Spinal cord (tissue), 10 donors: ENCODE results near the gene TMEM203. TPM values are rescaled to one million over a fixed set of nuclear protein-coding genes. Genes with fewer than 3 reads are reported as not detected.

ENCODE experiments used
- DNase-seq, 6 donors: peaks; one replicate each; pipeline versions ENCODE4 v3.0.0 to v3.0.0-alpha.2; 2013 to 2015; ENCODE audit warnings: low spot score in 6 of 6, low read depth in 4 of 6
- H3K27ac ChIP-seq: one replicate; pipeline ENCODE4 v1.5.1; 2013; ENCODE audit warnings: low read depth, low read length, control low read depth
- H3K27me3 ChIP-seq: one replicate; pipeline ENCODE4 v1.6.1; 2013; ENCODE audit warnings: low read length; ENCODE audit not compliant: control insufficient read depth, insufficient read depth
- H3K36me3 ChIP-seq: one replicate; pipeline ENCODE4 v1.6.1; 2013; ENCODE audit warnings: low read length; ENCODE audit not compliant: control insufficient read depth, insufficient read depth
- H3K4me1 ChIP-seq: one replicate; pipeline ENCODE4 v1.6.1; 2013; ENCODE audit warnings: low read length; ENCODE audit not compliant: control insufficient read depth, insufficient read depth
- H3K4me3 ChIP-seq: one replicate; pipeline ENCODE4 v1.5.1; 2013; ENCODE audit warnings: low read depth, low read length, control low read depth
- H3K9me3 ChIP-seq: one replicate; pipeline ENCODE4 v1.6.1; 2013; ENCODE audit warnings: low read length; ENCODE audit not compliant: control insufficient read depth, insufficient read depth
- WGBS: methylation state at CpG from one replicate; pipeline ENCODE4 v1.1.5; 2013; ENCODE audit warnings: missing lambda C conversion rate; ENCODE audit not compliant: insufficient coverage; 5-methylcytosine and 5-hydroxymethylcytosine counted together
- polyA plus RNA-seq, 2 donors: library from polyadenylated mRNA; unstranded; fragments of 120-200 nt; gene quantifications; one replicate each; pipeline ENCODE4 v1.2.1, GENCODE V29; 2013; ENCODE audit not compliant: insufficient read length in 2 of 2
- total RNA-seq, 2 donors: library from RNA; depleted of rRNA in 1 of 2; stranded (reverse); fragments of 120-200 nt in 1 of 2; fragments of >200 nt in 1 of 2; gene quantifications; one replicate each; pipeline versions ENCODE4 v1.2.3 to v1.2.4, GENCODE V29; 2013 to 2014
- donor health status: healthy.

TMEM203 gene
- total and polyA plus RNA-seq, 4 donors, result 28.5 to 50.7 (median 41.4) TPM

DNA sequence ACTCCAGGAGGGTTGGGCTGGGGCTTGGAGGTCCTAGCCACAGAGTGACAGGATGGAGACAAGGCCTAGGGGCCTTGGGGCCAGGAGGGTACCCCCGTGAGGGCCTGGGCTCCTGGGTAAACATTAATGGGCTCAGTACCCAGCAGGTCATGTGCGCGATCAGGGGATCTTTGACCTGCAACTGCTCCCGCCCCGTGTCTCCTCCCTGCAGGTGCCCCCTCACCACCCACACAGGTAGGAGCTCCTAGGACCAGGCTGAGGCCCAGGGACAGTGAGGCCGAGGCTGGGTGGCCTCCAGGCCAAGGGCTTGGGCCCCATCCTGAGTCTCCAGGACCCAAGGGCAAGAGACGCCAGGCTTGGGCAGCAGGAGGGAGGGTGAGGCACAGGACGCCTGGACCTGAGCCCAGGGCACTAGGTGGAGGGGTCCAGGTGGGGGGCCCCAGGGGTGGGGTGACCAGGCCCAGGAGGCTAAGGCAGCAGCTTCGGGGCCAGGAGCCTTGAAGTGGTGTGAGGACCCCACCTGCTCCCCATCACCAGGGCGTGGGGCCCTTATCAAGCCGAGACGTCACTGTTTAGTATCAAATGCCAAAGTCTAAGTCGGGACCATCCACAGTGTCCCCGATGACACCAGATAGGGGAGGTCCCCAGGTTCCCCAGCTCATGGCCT, 25.4 kb upstream of the TMEM203 start, which contains the start of gene SLC34A3:
TSS of gene SLC34A3 (plus strand) at position 197 of the 667 bp plus-strand sequence. CDS start 802 bp downstream, outside the sequence.
- DNase-seq, result no peak
- WGBS, result 79% methylated on average over 14 of the region's 14 CpGs
- no peak within 1 kb of the TSS for H3K27ac ChIP-seq
- H3K27me3 ChIP-seq, result no peaks in the 10 kb centered on the region
- no peak within 1 kb of the TSS for H3K4me3 ChIP-seq
- H3K4me1 ChIP-seq, result peaks cover 15% of the 10 kb centered on the region
- peaks cover 16% of the 10 kb centered on the region for H3K36me3 ChIP-seq
- H3K9me3 ChIP-seq, result no peaks in the 10 kb centered on the region

GRCh38 chr9:137229903-137230704, 24.7 kb upstream of the TMEM203 start:
- 57% methylated on average over 27 of the region's 31 CpGs for WGBS

DNA sequence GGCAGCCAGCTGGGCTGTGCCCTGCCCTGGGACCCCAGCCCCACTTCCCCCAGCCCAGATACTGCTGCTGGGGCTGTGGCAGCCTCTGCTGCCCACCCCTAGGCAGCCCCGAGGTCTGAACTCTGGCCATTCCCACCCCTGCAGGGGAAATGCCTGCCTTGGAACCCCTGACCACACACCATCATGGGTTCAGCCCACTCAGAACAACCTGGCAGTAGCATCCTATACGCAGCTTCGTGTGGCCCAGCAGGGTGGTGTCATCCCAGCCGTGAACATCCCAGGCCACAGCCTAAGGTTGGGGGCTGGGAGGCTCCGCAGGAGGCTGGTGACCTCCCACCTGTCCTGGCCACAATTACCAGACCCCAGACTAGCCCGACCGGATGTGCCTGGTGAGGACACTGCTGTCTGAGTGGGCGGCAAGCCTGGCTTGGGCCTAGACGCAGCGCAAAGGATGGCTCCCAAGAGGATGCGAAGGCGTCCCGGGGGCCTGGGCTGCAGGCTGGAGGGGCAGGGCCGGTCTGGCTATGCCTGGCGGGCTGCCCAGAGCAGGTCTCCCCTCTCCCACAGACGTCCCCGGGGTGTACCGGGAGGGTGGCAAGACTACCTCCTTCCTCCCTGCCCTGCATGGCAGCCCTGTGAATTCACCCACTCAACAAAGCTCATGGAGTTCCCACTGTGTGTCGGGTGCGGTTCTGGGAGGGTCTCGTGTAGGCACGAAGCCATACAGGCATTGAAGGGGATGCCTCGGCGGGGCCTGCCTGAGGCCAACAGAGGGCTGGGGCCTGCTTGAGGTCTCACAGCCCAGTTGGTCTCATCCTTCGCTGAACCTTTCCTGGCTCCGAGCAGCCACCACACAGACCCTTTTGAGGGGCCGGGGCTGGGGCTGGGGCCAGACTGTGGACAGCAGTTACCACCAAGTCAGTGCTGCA, 23.8 kb upstream of the TMEM203 start:
- 69% methylated on average over 27 of the region's 27 CpGs for WGBS
- Histone ChIP-seq H3K27ac (no peak overlapping the region), H3K36me3 (peaks cover 4% of the 10 kb centered on the region), H3K27me3 (no peaks in the 10 kb centered on the region), H3K4me1 (peaks cover 10% of the 10 kb centered on the region), H3K4me3 (no peak overlapping the region), H3K9me3 (no peaks in the 10 kb centered on the region)
- DNase-seq, result no peak

More at GRCh38 chr9:137229903-137230704, 24.7 kb upstream of the TMEM203 start:
- Histone ChIP-seq H3K27me3 (no peaks in the 10 kb centered on the region), H3K27ac (no peak overlapping the region), H3K9me3 (no peaks in the 10 kb centered on the region), H3K36me3 (peaks cover 9% of the 10 kb centered on the region), H3K4me1 (peaks cover 8% of the 10 kb centered on the region), H3K4me3 (no peak overlapping the region)
- no peak for DNase-seq

GRCh38 chr9:137228506-137228967, 23.1 kb upstream of the TMEM203 start:
- no peaks in the 10 kb centered on the region for H3K27me3 ChIP-seq
- H3K36me3 ChIP-seq, result peaks cover 4% of the 10 kb centered on the region
- no peak for DNase-seq
- H3K27ac ChIP-seq, result no peak overlapping the region
- H3K9me3 ChIP-seq, result no peaks in the 10 kb centered on the region
- H3K4me1 ChIP-seq, result peaks cover 17% of the 10 kb centered on the region
- 78% methylated on average over 29 of the region's 29 CpGs for WGBS
- H3K4me3 ChIP-seq, result no peak overlapping the region

GRCh38 chr9:137227853-137228505, 22.5 kb upstream of the TMEM203 start:
- H3K27me3 ChIP-seq, result no peaks in the 10 kb centered on the region
- WGBS, result 57% methylated on average over 16 of the region's 18 CpGs
- no peak overlapping the region for H3K4me3 ChIP-seq
- no peak overlapping the region for H3K27ac ChIP-seq
- no peak for DNase-seq
- H3K9me3 ChIP-seq, result no peaks in the 10 kb centered on the region
- peaks cover 4% of the 10 kb centered on the region for H3K36me3 ChIP-seq
- H3K4me1 ChIP-seq, result peaks cover 19% of the 10 kb centered on the region

- Histone ChIP-seq H3K4me3 (no peak within 1 kb of the TSS), H3K9me3 (no peaks in the 10 kb centered on the region), H3K36me3 (peaks cover 2% of the 10 kb centered on the region), H3K27me3 (no peaks in the 10 kb centered on the region), H3K27ac (no peak within 1 kb of the TSS), H3K4me1 (peaks cover 26% of the 10 kb centered on the region)
- 46% methylated on average over 25 of the region's 25 CpGs for WGBS
- DNase-seq, result peak in 3 of 6 donors; percentile 45 to 87 (median 83)
Measured at GRCh38 chr9:137227054-137227852, 21.8 kb upstream of the TMEM203 start, which contains the start of gene RNF224. Gene RNF224, plus strand, starts transcription at chr9:137227502. Its CDS starts 834 bp downstream, at chr9:137228336.

GRCh38 chr9:137226338-137227053, 21.0 kb upstream of the TMEM203 start:
- H3K4me1 ChIP-seq, result peaks cover 30% of the 10 kb centered on the region
- H3K9me3 ChIP-seq, result no peaks in the 10 kb centered on the region
- H3K27ac ChIP-seq, result no peak overlapping the region
- DNase-seq, result no peak
- 80% methylated on average over 16 of the region's 18 CpGs for WGBS
- H3K4me3 ChIP-seq, result no peak overlapping the region
- H3K36me3 ChIP-seq, result no peaks in the 10 kb centered on the region
- H3K27me3 ChIP-seq, result no peaks in the 10 kb centered on the region

DNA sequence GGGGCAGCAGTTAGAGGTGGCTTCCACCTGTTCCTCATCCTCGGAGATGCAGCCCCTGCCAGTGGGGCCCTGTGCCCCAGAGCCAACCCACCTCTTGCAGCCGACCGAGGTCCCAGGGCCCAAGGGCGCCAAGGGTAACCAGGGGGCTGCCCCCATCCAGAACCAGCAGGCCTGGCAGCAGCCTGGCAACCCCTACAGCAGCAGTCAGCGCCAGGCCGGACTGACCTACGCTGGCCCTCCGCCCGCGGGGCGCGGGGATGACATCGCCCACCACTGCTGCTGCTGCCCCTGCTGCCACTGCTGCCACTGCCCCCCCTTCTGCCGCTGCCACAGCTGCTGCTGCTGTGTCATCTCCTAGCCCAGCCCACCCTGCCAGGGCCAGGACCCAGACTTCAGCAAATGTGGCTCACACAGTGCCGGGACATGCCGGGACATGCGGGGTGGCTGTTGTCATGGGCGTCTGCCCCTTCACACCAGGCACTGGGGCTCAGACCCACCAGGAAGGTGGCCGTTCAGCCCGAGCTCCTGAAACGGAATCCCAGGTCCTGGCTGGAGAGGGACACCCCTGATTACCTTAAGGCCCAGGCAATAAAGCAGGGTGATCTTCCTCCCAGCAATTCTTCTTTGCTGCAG, 20.4 kb upstream of the TMEM203 start:
- no peak for DNase-seq
- WGBS, result 81% methylated on average over 21 of the region's 21 CpGs
- Histone ChIP-seq H3K27me3 (no peaks in the 10 kb centered on the region), H3K36me3 (peaks cover 2% of the 10 kb centered on the region), H3K4me3 (no peak overlapping the region), H3K4me1 (peaks cover 35% of the 10 kb centered on the region), H3K9me3 (no peaks in the 10 kb centered on the region), H3K27ac (no peak overlapping the region)
